ENCODE results near the gene FOXP1.

The FOXP1 gene

GRCh38 chr3:71251156-71251775, 332.3 kb downstream of the FOXP1 start:
- no peak for DNase-seq

DNA sequence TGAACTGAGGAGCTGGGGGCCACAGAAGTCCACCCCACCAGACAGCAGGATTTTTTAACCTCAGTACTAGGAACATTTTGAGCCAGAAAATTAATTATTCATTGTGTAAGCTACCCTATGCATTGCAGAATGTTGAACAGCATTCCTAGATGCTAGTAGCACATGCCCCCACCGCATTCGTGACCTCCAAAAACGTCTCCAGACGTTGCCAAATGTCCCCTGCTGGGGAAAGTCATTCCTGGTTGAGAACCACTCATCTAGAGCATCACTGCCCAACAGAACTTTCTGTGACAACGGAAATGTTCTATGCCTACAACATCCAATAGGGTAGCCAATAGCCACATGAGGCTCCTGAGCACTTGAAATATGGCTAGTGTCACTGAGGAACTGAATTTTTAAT, 333.5 kb downstream of the FOXP1 start:
- DNase-seq: no peak

DNA sequence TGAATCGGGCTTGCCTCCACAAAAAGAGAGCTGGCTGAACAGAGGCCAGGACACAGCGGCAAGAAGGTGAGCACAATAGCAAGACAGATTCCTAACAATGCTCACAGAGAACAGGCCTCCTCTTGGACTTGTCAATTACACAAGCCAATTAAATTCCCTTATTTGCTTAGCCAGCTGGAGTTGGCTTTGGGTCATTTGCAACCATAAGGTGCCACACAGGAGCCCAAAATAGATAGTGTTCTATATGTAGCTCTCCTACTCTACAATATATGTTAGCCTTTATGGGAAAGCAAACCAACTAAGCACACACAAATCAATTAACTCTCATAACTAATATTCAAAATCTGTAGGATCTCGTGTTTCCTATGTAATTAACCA, 335.6 kb downstream of the FOXP1 start:
- peak; percentile 94 for DNase-seq

GRCh38 chr3:71247221-71247957, 336.1 kb downstream of the FOXP1 start:
- peak; percentile 88 for DNase-seq

DNA sequence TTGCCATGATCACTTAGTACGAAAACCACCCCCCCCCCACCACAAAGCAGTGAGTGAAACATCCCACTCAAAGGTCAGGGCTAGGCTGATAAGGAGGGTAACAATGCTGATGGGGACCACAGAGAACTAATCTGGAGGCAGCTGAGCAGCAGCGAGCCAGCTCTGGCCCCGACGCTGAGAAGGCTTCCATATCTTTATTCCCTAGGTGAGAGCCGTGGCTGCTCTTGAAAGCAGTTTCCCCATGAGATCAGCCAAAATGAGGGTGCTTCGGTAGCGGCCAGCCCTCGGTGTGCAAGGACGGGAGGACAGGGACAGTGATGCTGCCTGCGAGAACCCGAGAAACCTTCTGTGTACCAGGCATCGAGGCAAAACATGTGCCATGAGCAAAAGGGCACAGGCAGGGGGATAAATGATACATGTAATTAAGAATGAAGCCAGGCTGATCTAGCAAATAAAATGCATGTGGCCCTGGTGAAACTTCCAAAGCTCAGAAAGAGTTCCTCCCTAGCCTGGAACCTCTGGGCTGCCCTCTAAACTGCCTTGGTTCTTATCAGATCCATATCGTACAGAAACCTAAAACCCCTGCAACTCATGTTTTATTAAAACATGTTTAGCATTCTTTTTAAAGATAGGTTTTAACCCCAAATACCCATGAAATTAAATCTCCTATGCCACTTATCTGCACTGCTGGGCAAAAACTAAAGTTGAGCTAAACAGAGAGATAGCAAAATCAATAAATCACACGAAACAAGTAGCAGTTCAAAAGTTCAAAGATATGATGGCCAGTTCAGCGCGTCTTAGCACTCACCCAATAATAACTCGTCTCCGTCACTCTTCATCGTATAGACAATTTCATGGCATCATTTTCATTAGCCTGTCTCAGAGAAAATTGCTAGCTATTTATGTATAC, 337.3 kb downstream of the FOXP1 start:
- peak; percentile 12 for DNase-seq

DNA sequence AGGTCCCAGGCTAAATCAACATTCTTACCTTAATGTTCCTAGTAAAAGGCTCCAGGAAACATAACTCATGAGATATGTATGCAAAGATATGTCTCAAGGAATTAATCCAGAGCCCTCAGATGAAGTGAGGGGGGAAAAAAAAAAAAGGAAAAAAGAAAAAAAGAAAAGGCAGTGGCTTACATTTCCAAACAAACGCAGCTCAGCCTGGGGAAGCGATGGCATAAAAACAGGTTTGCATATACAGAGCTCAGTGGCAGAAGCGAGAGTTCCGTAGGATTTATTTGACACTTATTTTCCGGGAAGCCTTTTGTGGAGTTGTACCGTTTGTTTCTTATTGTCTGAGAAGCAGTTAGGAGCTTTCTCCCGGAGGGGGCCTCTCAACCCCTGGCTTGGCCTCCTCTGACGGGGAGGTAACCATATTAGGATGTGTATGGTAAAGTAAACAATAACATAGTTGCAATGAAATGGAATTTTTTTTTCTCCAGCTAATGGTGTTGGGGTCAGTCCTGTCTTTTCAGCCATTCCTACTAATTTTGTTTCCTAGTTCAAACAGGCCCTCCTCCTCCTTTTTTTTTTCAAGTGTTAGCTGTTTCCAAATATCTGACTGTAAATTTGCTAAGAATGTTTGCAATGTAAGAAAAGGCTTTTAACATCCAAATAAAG, 338.6 kb downstream of the FOXP1 start:
- no peak for DNase-seq

DNA sequence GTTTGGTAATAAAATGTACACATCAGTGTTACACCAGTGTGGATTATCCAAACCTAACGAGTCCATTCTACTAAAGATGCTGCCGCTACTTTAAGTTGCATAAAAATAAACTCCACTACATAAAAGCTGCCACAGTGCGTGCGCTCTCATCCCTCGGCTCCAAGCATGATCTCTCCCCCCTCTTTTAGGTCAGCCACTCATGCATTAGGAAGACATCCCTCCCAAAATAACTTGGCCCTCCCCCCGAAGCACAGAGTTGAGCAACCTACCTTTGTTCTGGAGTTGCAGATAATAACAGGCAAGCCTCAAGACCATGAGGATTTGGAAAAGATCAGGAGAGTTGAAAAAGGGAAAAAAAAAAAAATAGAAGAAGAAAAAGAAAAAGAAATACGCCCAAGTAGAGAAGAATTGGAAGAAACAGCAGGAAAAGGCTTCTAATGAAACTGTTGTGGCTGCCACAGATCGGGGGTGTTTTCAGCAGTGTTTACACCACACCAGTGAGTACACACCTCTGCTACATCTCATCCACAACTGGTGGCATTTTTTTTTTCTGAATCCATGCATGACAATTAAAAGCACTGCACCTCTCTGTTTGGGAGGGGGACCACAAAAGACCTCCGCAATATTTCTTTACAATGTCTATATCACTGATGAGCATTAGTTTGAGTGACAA, 339.2 kb downstream of the FOXP1 start:
- no peak for DNase-seq

- DNase-seq: no peak
Measured at GRCh38 chr3:71243229-71243628, 340.3 kb downstream of the FOXP1 start.

DNA sequence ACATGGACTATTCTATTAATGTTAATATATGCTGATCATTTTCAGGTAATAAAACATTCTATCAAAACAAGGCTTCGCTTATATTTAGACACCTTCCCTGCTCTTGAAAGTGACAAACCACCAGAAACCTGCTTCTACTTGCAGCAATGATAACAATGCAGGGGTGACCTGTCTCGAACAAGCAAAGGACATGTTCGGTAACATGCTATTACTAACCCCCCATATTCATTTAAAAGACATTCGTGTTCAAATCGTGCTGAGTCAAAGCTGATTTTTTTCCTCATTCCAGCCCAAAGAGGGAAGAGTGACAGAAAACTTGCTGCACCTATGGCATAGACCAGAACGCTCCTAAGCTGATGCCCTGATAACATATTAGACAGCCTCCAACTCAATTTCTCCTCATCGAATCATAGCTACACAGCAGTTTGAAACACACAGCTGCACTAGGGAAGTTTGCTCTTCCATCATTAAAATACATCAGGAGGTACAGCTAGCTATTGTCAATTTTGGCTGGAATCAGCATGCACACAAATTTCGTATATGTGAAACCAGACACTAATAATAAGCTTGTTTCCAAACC, 341.5 kb downstream of the FOXP1 start:
- DNase-seq: peak; percentile 13

- DNase-seq: peak; percentile 49
Measured at GRCh38 chr3:71241246-71241901, 342.2 kb downstream of the FOXP1 start.

GRCh38 chr3:71240034-71240433, 343.5 kb downstream of the FOXP1 start:
- DNase-seq: no peak

DNA sequence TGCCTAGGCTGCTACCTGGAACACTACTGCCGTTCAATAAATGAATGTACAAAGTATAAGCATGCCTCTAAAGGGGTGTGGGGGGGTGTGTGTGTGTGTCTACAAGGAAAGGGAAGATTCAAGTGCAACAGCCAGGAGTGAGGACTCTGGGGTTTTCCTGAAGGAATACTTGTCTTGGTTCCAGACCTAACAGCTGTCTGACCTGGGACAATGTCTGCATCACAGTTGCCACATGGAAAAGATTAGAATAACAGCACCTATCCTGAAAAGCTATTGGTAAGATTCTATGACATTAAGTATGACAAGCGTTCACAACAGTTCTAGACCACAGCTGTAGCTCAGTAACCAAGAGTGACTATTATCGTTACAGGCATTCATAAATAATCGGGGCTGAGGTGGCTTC, 345.2 kb downstream of the FOXP1 start:
- DNase-seq: no peak

GRCh38 chr3:71237672-71238071, 345.9 kb downstream of the FOXP1 start:
- DNase-seq: no peak

GRCh38 chr3:71235846-71236245, 347.7 kb downstream of the FOXP1 start:
- DNase-seq: no peak

GRCh38 chr3:71232895-71233294, 350.6 kb downstream of the FOXP1 start:
- no peak for DNase-seq

- DNase-seq: no peak
Measured at GRCh38 chr3:71232175-71232679, 351.3 kb downstream of the FOXP1 start.

DNA sequence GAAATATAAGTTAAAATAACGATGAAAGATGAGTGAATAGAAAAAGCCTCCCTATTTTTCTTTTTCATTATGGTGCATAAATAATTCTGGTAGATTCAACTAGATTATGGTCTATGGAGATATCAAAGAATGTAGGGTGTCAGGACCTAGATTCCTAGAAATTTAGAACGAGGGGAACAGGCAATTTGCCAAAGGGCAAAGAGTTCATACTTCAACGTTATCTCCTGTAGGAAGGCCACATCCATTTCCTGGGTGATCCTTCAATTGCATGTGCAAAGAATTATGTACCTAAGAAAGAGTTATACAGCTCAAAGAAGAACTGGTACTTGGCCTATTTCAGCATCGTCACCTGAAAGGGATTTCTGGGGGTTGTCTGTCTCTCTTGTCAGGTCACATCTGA, 351.8 kb downstream of the FOXP1 start:
- no peak for DNase-seq

DNA sequence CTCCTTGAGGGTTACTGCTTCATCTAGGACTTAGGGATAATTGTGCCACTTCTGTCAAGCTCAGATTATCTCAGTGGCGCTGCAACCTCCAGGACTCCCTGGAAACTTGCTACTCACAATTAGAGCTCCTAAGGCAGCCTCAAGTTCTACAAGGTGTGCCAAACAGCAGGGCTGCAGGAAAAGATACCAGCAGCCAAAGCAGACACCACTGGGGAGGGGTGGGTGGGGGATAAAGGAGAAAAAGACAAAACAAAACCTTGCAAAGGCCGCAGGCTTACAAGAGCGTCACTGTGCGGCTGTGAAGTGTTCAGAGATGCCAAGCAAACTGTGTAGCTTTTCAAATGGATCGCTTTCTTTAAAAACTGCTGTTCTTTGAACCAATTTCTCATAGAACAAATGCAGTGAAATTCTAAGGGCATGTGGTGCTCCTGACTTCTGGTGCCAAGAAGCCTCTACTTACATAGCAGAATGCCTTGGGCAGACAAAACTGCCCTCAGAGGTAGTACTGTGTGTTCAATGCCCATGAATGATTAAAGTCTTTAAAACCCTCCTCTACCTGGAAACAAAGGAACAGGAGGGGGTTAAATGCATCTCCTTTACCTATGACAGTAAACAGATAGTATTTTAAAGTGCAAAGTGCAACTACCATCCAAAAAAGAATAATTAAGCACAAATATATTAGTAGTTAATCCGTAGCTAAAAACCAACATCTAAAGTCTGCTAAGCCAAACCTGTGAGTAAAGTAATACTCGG, 353.4 kb downstream of the FOXP1 start:
- peak; percentile 63 for DNase-seq

DNA sequence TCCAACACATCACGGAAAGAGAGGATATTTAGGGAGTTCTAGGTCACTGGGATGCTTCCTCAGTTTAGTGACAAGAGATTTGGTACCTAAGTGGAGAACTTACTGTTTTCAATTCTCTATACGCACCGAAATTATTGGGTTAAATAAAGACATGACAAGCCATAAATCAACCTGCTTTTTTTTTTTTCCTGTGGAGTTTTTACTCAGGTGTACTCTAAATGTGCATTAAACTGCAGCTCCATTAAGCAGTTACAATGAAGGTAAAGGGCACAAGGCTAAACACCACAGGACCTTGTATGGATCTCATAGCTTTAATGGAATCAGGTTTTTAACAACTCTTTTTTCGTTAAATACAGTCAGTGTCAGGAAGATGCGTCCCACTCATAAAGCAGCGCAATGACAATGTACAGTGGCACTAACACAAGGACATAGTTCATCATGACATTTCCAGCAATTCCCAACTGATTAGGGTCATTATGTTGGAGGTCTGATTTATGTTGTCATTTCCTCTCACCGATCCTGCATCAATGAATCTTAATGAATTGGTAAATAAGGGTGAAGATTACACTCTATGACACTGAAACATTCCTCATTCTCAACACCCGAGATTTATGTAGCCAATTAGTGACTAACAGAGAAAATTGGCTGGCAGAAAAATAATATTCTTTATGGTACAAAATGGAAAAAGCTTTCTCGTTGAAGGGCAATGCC, 355.2 kb downstream of the FOXP1 start:
- DNase-seq: peak; percentile 87

DNA sequence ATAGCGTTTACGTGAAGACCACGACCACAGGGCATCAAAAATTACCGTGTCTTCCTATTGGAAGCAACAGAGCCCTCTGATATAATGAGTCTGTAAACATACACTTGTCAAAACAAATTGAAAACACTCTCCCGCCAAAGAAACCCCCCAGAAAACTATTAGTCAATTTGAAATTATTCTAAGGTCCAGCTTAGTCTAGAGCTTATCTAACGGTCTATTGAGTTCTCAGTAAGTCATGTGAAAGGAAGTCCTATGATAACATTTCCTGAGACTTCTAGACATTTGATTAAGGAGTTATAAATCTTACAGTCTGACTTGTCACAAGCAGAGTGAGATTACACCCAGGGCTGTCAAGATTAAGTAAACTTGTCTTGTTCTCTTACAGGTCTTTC, 356.3 kb downstream of the FOXP1 start:
- no peak for DNase-seq

Data from NCI-H69 (cell line).